Ishikawa (cell line): ENCODE results near the gene TRMT61A.

ENCODE experiments used
- CEBPB ChIP-seq: IDR thresholded peaks from 2 replicates; pipeline ENCODE4 v1.6.1; 2012
- CREB1 ChIP-seq: IDR thresholded peaks from 2 replicates; pipeline ENCODE4 v1.6.1; 2012; ENCODE audit warnings: low read depth
- EGR1 ChIP-seq: IDR thresholded peaks from 2 replicates; pipeline ENCODE4 v1.6.1; 2012
- EP300 ChIP-seq: IDR thresholded peaks from 2 replicates; pipeline ENCODE4 v1.6.1; 2012; ENCODE audit warnings: borderline replicate concordance
- FOXM1 ChIP-seq: IDR thresholded peaks from 2 replicates; pipeline ENCODE4 v1.6.1; 2012; ENCODE audit warnings: low read depth, borderline replicate concordance
- NFIC ChIP-seq: IDR thresholded peaks from 2 replicates; pipeline ENCODE4 v1.6.1; 2012
- RAD21 ChIP-seq: IDR thresholded peaks from 2 replicates; pipeline ENCODE4 v1.6.1; 2012; ENCODE audit warnings: low read depth
- TAF1 ChIP-seq: IDR thresholded peaks from 2 replicates; pipeline ENCODE4 v1.6.1; 2012; ENCODE audit warnings: low read depth, mild to moderate bottlenecking
- TCF12 ChIP-seq: IDR thresholded peaks from 2 replicates; pipeline ENCODE4 v1.6.1; 2012; ENCODE audit warnings: low read depth
- TEAD4 ChIP-seq: IDR thresholded peaks from 2 replicates; pipeline ENCODE4 v1.6.1; 2012
- YY1 ChIP-seq: IDR thresholded peaks from 2 replicates; pipeline ENCODE4 v1.6.1; 2012; ENCODE audit warnings: low read depth
- ZBTB7A ChIP-seq: IDR thresholded peaks from 2 replicates; pipeline ENCODE4 v1.6.1; 2012; ENCODE audit warnings: low read depth
- TF ChIP-seq, protein P1 (sequence below): IDR thresholded peaks from 2 replicates; pipeline ENCODE4 v1.6.1; 2012; ENCODE audit warnings: low read depth, mild to moderate bottlenecking
- TF ChIP-seq, protein P2 (sequence below): IDR thresholded peaks from 2 replicates; pipeline ENCODE4 v1.6.1; 2012
- TF ChIP-seq, protein P3 (sequence below): IDR thresholded peaks from 2 replicates; pipeline ENCODE4 v1.6.1; 2012

The TRMT61A gene

DNA sequence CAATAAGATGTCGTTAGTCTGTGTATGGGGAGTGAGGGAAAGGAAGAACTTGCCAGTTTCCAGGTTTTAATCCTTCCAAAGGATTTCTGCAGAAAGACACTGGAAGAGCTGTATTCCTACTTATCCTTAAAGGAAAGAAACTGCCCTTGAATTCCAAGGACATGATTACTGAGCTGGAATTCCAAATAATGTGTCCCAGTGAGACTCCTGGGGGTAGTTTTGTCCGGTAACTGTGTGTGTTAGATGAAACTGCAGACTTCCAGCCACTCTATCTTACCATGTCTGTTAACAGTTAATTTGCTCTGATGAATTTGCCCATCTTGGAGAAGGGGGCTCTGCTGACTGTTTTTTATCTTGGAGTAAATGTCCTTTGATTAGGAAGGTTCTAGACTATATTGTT lies 39.4 kb upstream of the TRMT61A start:
- TF ChIP-seq, protein P1, sequence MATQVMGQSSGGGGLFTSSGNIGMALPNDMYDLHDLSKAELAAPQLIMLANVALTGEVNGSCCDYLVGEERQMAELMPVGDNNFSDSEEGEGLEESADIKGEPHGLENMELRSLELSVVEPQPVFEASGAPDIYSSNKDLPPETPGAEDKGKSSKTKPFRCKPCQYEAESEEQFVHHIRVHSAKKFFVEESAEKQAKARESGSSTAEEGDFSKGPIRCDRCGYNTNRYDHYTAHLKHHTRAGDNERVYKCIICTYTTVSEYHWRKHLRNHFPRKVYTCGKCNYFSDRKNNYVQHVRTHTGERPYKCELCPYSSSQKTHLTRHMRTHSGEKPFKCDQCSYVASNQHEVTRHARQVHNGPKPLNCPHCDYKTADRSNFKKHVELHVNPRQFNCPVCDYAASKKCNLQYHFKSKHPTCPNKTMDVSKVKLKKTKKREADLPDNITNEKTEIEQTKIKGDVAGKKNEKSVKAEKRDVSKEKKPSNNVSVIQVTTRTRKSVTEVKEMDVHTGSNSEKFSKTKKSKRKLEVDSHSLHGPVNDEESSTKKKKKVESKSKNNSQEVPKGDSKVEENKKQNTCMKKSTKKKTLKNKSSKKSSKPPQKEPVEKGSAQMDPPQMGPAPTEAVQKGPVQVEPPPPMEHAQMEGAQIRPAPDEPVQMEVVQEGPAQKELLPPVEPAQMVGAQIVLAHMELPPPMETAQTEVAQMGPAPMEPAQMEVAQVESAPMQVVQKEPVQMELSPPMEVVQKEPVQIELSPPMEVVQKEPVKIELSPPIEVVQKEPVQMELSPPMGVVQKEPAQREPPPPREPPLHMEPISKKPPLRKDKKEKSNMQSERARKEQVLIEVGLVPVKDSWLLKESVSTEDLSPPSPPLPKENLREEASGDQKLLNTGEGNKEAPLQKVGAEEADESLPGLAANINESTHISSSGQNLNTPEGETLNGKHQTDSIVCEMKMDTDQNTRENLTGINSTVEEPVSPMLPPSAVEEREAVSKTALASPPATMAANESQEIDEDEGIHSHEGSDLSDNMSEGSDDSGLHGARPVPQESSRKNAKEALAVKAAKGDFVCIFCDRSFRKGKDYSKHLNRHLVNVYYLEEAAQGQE = no peak
- TF ChIP-seq, protein P2, sequence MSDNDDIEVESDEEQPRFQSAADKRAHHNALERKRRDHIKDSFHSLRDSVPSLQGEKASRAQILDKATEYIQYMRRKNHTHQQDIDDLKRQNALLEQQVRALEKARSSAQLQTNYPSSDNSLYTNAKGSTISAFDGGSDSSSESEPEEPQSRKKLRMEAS = no peak
- TF ChIP-seq ZBTB7A (no peak), EP300 (no peak), YY1 (no peak), NFIC (no peak), TCF12 (no peak), RAD21 (no peak), TAF1 (no peak), TEAD4 (no peak), CEBPB (no peak)
- TF ChIP-seq, protein P3, sequence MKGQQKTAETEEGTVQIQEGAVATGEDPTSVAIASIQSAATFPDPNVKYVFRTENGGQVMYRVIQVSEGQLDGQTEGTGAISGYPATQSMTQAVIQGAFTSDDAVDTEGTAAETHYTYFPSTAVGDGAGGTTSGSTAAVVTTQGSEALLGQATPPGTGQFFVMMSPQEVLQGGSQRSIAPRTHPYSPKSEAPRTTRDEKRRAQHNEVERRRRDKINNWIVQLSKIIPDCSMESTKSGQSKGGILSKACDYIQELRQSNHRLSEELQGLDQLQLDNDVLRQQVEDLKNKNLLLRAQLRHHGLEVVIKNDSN = no peak

DNA sequence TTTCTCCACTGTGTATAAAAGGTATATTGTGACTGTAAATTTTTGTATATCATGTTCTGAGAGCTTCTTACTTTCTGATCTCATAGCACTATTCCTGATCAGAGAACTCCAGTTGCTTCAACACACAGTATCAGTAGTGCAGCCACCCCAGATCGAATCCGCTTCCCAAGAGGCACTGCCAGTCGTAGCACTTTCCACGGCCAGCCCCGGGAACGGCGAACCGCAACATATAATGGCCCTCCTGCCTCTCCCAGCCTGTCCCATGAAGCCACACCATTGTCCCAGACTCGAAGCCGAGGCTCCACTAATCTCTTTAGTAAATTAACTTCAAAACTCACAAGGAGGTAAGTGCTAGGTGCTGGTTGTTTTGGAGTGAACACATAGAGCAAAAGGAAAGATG lies 37.3 kb upstream of the TRMT61A start:
- TF ChIP-seq, protein P2 = no peak
- no peak for TF ChIP-seq FOXM1
- TF ChIP-seq, protein P3 = no peak
- TF ChIP-seq RAD21 = no peak
- TF ChIP-seq EGR1 = no peak
- TF ChIP-seq TEAD4 = no peak
- TF ChIP-seq TCF12 = no peak
- no peak for TF ChIP-seq NFIC
- TF ChIP-seq EP300 = no peak

DNA sequence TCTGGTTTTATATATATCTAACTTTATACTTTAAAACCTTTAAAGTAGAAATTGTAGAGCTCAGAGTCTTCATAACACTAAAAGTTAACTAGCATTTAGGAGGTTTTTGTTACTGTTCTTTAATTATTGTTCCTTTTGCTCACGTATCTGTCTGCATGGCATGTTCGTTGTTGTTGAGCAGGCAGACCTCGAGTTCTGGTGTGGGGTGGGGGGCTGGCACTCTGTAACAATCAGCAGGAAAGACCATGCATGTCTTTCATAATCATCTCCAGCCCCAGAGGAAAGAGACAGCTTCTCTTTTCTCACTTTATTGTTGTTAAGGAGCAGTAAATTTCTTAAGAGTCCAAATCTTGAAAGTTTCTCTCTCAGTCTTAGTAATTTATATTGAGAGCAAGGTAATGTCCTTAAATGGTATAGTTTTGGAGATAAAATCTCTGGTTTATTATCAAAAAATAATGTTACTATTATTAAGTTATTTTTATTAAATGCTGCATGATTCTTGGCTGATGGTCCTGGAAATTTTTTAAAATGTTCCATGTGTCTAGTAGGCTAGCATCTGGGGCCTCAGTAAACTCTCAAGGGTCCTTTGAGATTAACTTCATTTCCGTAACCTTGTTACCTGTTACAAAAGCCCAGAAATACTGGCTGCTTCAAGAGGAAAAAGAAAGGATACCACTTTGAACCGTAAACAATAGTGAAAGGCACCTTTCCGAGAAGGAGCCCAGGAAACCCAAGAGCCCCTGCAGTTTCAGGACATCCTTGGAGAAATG lies 36.7 kb upstream of the TRMT61A start:
- TF ChIP-seq CEBPB (no peak), TAF1 (no peak), TEAD4 (no peak), EGR1 (no peak), EP300 (no peak), YY1 (no peak), TCF12 (no peak), FOXM1 (no peak), ZBTB7A (no peak), CREB1 (no peak), NFIC (no peak)
- TF ChIP-seq, protein P2 = no peak
- TF ChIP-seq, protein P3 = no peak
- TF ChIP-seq, protein P1 = no peak

DNA sequence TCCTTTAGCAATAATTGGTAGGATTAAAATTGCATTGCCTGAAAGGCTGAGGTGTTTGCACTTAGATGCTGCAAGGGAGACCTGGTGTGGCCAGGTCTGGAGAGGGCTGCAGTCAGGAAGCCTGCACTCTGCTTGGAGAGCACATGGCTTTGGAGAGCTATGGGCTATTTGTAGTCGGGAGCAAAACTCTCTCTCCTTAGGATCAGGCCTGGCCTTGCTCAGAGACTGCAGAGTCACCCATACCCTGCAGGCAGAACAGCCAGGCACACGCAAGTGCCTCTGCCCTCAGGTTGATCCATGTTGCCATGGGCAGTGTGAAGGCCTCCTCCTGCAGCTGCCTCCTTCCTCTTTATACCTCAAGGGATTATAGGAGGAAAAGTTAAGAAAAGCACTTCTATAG lies 33.1 kb upstream of the TRMT61A start:
- no peak for TF ChIP-seq EP300
- TF ChIP-seq TCF12 = no peak
- no peak for TF ChIP-seq CREB1
- TF ChIP-seq CEBPB = no peak
- TF ChIP-seq YY1 = no peak
- TF ChIP-seq TEAD4 = no peak
- no peak for TF ChIP-seq NFIC
- TF ChIP-seq FOXM1 = no peak

DNA sequence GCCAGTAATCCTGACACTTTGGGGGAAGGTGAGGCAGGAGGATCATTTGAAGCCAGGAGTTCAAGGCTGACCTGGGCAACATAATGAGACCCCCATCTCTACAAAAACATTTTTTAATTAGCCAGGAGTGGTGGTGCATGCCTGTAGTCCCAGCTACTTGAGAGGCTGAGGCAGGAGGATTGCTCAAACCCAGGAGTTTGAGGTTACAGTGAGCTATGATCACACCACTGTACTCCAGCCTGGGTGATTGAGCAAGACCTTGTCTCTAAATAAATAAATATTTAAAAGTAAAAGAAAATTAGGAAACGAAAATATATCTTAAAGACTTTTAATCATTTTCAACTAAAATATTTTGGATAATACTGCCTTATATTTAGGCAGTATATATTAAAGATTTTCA lies 32.2 kb upstream of the TRMT61A start:
- no peak for TF ChIP-seq ZBTB7A
- TF ChIP-seq FOXM1 = no peak
- no peak for TF ChIP-seq RAD21
- no peak for TF ChIP-seq YY1
- TF ChIP-seq, protein P2 = no peak
- TF ChIP-seq, protein P3 = no peak
- no peak for TF ChIP-seq CEBPB
- TF ChIP-seq NFIC = no peak
- TF ChIP-seq, protein P1 = no peak
- TF ChIP-seq TAF1 = no peak
- no peak for TF ChIP-seq TCF12
- no peak for TF ChIP-seq EP300
- TF ChIP-seq CREB1 = no peak
- no peak for TF ChIP-seq TEAD4
- no peak for TF ChIP-seq EGR1
